Measurements from ENCODE around the gene ANXA11.

Gene ANXA11

GRCh38 chr10:80205477-80206276 is at the start of gene ANXA11:
Gene ANXA11 (minus strand): TSS chr10:80205537. CDS start chr10:80172861, 32,676 bp downstream.
- CTCF ChIA-PET: no interaction called here
- TF ChIP-seq WT1 (tag by site-specific recombination; IDR thresholded peaks at IDR 0.05) (0 out of 2 replicates have a peak, but pooled peaks have one; percentile 25), ZNF701 (tag by site-specific recombination; IDR thresholded peaks at IDR 0.05) (no peak), ZIC2 (tag by site-specific recombination; IDR thresholded peaks at IDR 0.05) (peak; percentile 94), ZNF600 (tag by site-specific recombination; IDR thresholded peaks at IDR 0.05) (peak; percentile 88), ZNF146 (tag by site-specific recombination; IDR thresholded peaks at IDR 0.05) (no peak), ZNF555 (tag by site-specific recombination; conservative IDR thresholded peaks at IDR 0.05) (no peak), ZNF510 (tag by site-specific recombination; IDR thresholded peaks at IDR 0.05; ENCODE audit: insufficient replicate concordance) (peak; percentile 5), KLF8 (tag by site-specific recombination; IDR thresholded peaks at IDR 0.05) (peak; percentile 77), ZEB2 (tag by site-specific recombination; IDR thresholded peaks at IDR 0.05) (peak; percentile 76), KLF9 (tag by site-specific recombination; IDR thresholded peaks at IDR 0.05; ENCODE audit: low read depth) (peak; percentile 70), ZBTB8A (tag by site-specific recombination; IDR thresholded peaks at IDR 0.05) (peak; percentile 95), ZNF16 (tag by site-specific recombination; IDR thresholded peaks at IDR 0.05; ENCODE audit: low read depth) (no peak), ZNF830 (tag by site-specific recombination; IDR thresholded peaks at IDR 0.05; ENCODE audit: low read depth) (no peak), ZNF10 (tag by site-specific recombination; IDR thresholded peaks at IDR 0.05) (no peak), IKZF3 (tag by site-specific recombination; IDR thresholded peaks at IDR 0.05) (peak; percentile 72; the same call in 1 of the 2 replicates), ZSCAN16 (tag by site-specific recombination; IDR thresholded peaks at IDR 0.05) (0 out of 2 replicates have a peak, but pooled peaks have one; percentile 8), KLF16 (tag by site-specific recombination; IDR thresholded peaks at IDR 0.05) (0 out of 2 replicates have a peak, but pooled peaks have one; percentile 69), HIC1 (tag by site-specific recombination; IDR thresholded peaks at IDR 0.05) (peak; percentile 79; the same call in 1 of the 2 replicates), ZNF785 (tag by site-specific recombination; IDR thresholded peaks at IDR 0.05) (no peak), SP3 (tag by site-specific recombination; IDR thresholded peaks at IDR 0.05) (peak; percentile 61), SP2 (tag by site-specific recombination; IDR thresholded peaks at IDR 0.05) (peak; percentile 78), ZNF529 (tag by site-specific recombination; IDR thresholded peaks at IDR 0.05; ENCODE audit: insufficient replicate concordance) (no peak), PATZ1 (tag by site-specific recombination; IDR thresholded peaks at IDR 0.05) (peak; percentile 68), ZNF341 (tag by site-specific recombination; IDR thresholded peaks at IDR 0.05; ENCODE audit: low read depth) (peak; percentile 74), ZNF639 (tag by site-specific recombination; IDR thresholded peaks at IDR 0.05) (peak; percentile 47; the same call in 1 of the 2 replicates), ZBTB26 (tag by site-specific recombination; optimal IDR thresholded peaks at IDR 0.05) (peak; percentile 50), ZNF169 (tag by site-specific recombination; IDR thresholded peaks at IDR 0.05) (no peak), SP7 (tag by site-specific recombination; IDR thresholded peaks at IDR 0.05) (peak; percentile 75), ZFP41 (tag by site-specific recombination; IDR thresholded peaks at IDR 0.05; ENCODE audit: borderline replicate concordance) (no peak), ZNF501 (tag by site-specific recombination; IDR thresholded peaks at IDR 0.05) (peak; percentile 85)

More at GRCh38 chr10:80205477-80206276, at the start of gene ANXA11:
- Histone ChIP-seq H3K4me1 (ENCODE audit: control insufficient read depth, insufficient read depth, low read length) (peaks cover 4% of the 10 kb centered on the region; the same call in 1 of the 2 replicates), H3K9me3 (ENCODE audit: control insufficient read depth, insufficient read depth, low read depth, low read length) (no peaks in the 10 kb centered on the region), H3K27ac (ENCODE audit: extremely low read depth, low read depth, low read length) (peak within 1 kb of the TSS; percentile 76), H3K4me3 (ENCODE audit: low read depth, low read length) (peak within 1 kb of the TSS; percentile 77), H3K36me3 (ENCODE audit: control insufficient read depth in 2 of 2, insufficient read depth in 1 of 2, low read length in 2 of 2) (peaks cover 0 to 7% of the 10 kb centered on the region in 2 experiments; a peak in 2 of 3 replicates)
- POLR2A ChIA-PET: no interaction called here

All from HEK293 (cell line).